AG10803 (cell line): ENCODE measurements around the gene LRP3.

Source experiments
- DNase-seq: peaks from one replicate; pipeline ENCODE4 v3.0.0; 2010; ENCODE audit warnings: low read depth
- H3K4me3 ChIP-seq: 2 replicates; pipeline ENCODE4 v1.5.1; 2011; ENCODE audit warnings: mild to moderate bottlenecking, low read length, control low read depth
- TF ChIP-seq, protein P1 (sequence below): conservative IDR thresholded peaks from 2 replicates; pipeline ENCODE4 v1.5.1; 2011; ENCODE audit warnings: mild to moderate bottlenecking, low read length, control low read depth, inconsistent platforms

LRP3 gene

GRCh38 chr19:33240181-33240771 is 46.1 kb downstream of the LRP3 start:
- TF ChIP-seq, protein P1, sequence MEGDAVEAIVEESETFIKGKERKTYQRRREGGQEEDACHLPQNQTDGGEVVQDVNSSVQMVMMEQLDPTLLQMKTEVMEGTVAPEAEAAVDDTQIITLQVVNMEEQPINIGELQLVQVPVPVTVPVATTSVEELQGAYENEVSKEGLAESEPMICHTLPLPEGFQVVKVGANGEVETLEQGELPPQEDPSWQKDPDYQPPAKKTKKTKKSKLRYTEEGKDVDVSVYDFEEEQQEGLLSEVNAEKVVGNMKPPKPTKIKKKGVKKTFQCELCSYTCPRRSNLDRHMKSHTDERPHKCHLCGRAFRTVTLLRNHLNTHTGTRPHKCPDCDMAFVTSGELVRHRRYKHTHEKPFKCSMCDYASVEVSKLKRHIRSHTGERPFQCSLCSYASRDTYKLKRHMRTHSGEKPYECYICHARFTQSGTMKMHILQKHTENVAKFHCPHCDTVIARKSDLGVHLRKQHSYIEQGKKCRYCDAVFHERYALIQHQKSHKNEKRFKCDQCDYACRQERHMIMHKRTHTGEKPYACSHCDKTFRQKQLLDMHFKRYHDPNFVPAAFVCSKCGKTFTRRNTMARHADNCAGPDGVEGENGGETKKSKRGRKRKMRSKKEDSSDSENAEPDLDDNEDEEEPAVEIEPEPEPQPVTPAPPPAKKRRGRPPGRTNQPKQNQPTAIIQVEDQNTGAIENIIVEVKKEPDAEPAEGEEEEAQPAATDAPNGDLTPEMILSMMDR, result no peak
- no peak for DNase-seq
- no peak overlapping the region for H3K4me3 ChIP-seq

DNA sequence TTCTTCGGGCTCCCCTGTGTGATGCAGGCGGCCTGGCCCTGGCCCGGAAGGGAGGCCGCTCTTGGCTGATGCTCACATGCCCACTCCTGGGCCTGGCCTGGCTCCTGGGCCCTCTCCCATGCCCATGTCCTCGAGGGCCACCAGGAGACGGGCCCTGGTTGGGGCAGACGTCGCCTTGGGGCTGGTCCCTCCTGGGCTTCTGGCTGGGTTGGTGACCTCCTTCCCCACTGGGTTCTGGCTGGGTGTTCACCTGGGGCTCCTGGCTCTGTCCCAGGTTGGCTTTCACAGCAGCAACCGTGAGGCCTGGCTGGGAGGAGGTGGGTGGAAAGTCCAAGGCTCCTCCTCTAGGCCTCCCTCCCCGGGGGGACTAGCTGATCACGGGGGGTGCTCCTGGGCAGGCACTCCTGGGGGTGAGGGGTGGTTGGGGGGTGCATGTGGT is 47.0 kb downstream of the LRP3 start:
- DNase-seq, result no peak
- no peak overlapping the region for H3K4me3 ChIP-seq
- TF ChIP-seq, protein P1, result no peak

DNA sequence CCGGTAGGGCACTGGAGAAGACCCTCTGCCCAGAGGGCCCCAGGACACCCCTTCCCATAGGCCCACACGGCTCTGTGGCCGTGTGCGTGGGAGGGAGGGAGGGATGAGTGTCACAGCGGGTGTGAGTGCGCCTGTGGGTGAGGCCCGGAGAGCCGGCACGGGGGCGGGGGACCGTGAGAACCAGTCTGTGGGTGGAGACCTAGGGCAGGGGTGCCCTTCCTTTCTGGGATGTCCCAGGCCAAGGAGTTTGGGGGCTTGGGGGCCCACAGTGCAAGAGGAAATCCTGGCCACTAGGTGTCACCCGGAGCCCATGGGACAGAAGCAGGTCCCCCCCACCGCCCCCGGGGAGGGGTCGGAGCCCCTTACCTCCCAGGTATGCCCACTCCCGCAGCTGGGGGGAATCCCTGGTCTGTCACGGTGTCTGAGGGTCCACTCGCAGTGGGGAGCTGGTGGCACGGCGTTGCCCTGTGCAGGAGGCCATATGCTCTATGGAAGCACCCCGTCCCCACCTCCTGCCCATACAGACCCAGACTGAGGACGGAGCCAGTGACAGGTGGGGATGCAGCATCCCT is 47.5 kb downstream of the LRP3 start:
- TF ChIP-seq, protein P1, result peak; percentile 61
- H3K4me3 ChIP-seq, result no peak overlapping the region
- no peak for DNase-seq

GRCh38 chr19:33242131-33242530 is 48.0 kb downstream of the LRP3 start:
- TF ChIP-seq, protein P1, result no peak
- H3K4me3 ChIP-seq, result no peak overlapping the region
- DNase-seq, result no peak

GRCh38 chr19:33242911-33243310 is 48.8 kb downstream of the LRP3 start:
- H3K4me3 ChIP-seq, result no peak overlapping the region
- TF ChIP-seq, protein P1, result no peak
- no peak for DNase-seq

- TF ChIP-seq, protein P1, result peak; percentile 50
- H3K4me3 ChIP-seq, result no peak overlapping the region
- DNase-seq, result no peak
These were observed 52.0 kb downstream of the LRP3 start for GRCh38 chr19:33245948-33246708.
